Measurements from ENCODE around the gene PTPRK. TPM values are rescaled to one million over a fixed set of nuclear protein-coding genes. Genes with fewer than 3 reads are reported as not detected.

Gene PTPRK
- total and polyA plus RNA-seq, 9 of the 15 experiments (the other 6 are each of a cell fraction or from before 2014, with no cell fraction given) = 0.04 to 0.51 TPM; not detected in 7

- TF ChIP-seq ZSCAN32 (CRISPR knock-in tag; IDR thresholded peaks at IDR 0.05) (no peak), ZNF277 (CRISPR knock-in tag; IDR thresholded peaks at IDR 0.05; ENCODE audit: borderline replicate concordance) (no peak), RFX1 (IDR thresholded peaks at IDR 0.05) (no peak), HINFP (tag; conservative IDR thresholded peaks at IDR 0.05; ENCODE audit: low read depth) (no peak), ILF3 (IDR thresholded peaks at IDR 0.05; ENCODE audit: borderline replicate concordance) (no peak), SMARCE1 (IDR thresholded peaks at IDR 0.05) (no peak), FOXO4 (CRISPR knock-in tag; IDR thresholded peaks at IDR 0.05) (no peak), IFI16 (CRISPR knock-in tag; IDR thresholded peaks at IDR 0.05) (no peak), PHF20 (IDR thresholded peaks at IDR 0.05; ENCODE audit: partially characterized antibody) (no peak), PRMT5 (CRISPR knock-in tag; IDR thresholded peaks at IDR 0.05) (no peak), SNAPC5 (CRISPR knock-in tag; IDR thresholded peaks at IDR 0.05) (no peak)
Observed at GRCh38 chr6:128244751-128245405, 275.5 kb downstream of the PTPRK start (continued).

All from K562 (cell line).